GM12878 (cell line): ENCODE measurements around the gene IFT27. TPM values are rescaled to one million over a fixed set of nuclear protein-coding genes. Genes with fewer than 3 reads are reported as not detected.

Experiments
- ATAC-seq: fragments of 200-7000 bp; cut with Tn5 transposase; 3 replicates; pipeline ENCODE4 v1.9.1; 2020; ENCODE audit warnings: mild to moderate bottlenecking, moderate library complexity
- BruUV-seq: library from RNA; stranded (reverse); fragments of 400-500 nt; replicated peaks from 2 replicates; lab custom pipeline; 2021; lab: Mats Ljungman, UMichigan
- CTCF ChIA-PET: fragments of 300-600 bp; sonication (Branson Sonifier 250); formaldehyde crosslinking; extraction: SDS; loops from one replicate; lab custom pipeline; 2021; ENCODE audit warnings: inconsistent platforms; lab: Yijun Ruan, JAX
- POLR2A ChIA-PET: fragments of 350-600 bp; formaldehyde crosslinking; extraction: SDS; loops from one replicate; lab custom pipeline; 2021; ENCODE audit warnings: inconsistent platforms; lab: Charles Lee
- RAD21 ChIA-PET: fragments of 300-600 bp; sonication (Branson Sonifier 250); formaldehyde crosslinking; loops from one replicate; lab custom pipeline; 2023; ENCODE audit warnings: antibody characterized with exemption; ENCODE audit not compliant: unreplicated experiment; lab: Charles Lee
- SMC1A ChIA-PET: fragments of 300-600 bp; sonication (Branson Sonifier 250); formaldehyde crosslinking; loops from one replicate; lab custom pipeline; 2023; ENCODE audit not compliant: unreplicated experiment, uncharacterized antibody; lab: Charles Lee
- DNase-seq: peaks from one replicate; pipeline ENCODE4 v3.0.0-alpha.2; 2011; ENCODE audit warnings: low read depth, low spot score
- FAIRE-seq: peaks from 3 replicates; lab custom pipeline; 2011; peaks lifted over from hg19 to GRCh38; lab: Jason Lieb, UNC
- H2AFZ ChIP-seq: 2 replicates; pipeline ENCODE4 v1.6.0; 2011; ENCODE audit warnings: low read depth, low read length, control low read depth; ENCODE audit not compliant: control insufficient read depth
- H3K27ac ChIP-seq: 2 replicates; pipeline ENCODE4 v1.5.1; 2011; ENCODE audit warnings: control low read depth; ENCODE audit not compliant: control insufficient read depth, insufficient read depth
- H3K27me3 ChIP-seq, 2 experiments: replicated peaks in 1 of 2; 2 replicates each; pipeline versions ENCODE4 v1.6.0 to v1.6.1; 2011; ENCODE audit warnings: low read length in 1 of 2; ENCODE audit not compliant: control insufficient read depth in 2 of 2, insufficient read depth in 2 of 2
- H3K36me3 ChIP-seq, 2 experiments: 2 replicates each; pipeline ENCODE4 v1.5.1; 2011; ENCODE audit warnings: low read length in 1 of 2; ENCODE audit not compliant: control insufficient read depth in 2 of 2, insufficient read depth in 2 of 2
- H3K4me1 ChIP-seq: 2 replicates; pipeline ENCODE4 v1.6.1; 2011; ENCODE audit warnings: mild to moderate bottlenecking, low read length, moderate library complexity, mixed read lengths; ENCODE audit not compliant: control insufficient read depth, insufficient read depth
- H3K4me2 ChIP-seq: 2 replicates; pipeline ENCODE4 v1.6.0; 2011; ENCODE audit warnings: control low read depth; ENCODE audit not compliant: control insufficient read depth, insufficient read depth
- H3K4me3 ChIP-seq: fragments of 200-600 bp; sonication (generic); 2 replicates; pipeline ENCODE4 v1.5.1; 2016
- H3K79me2 ChIP-seq: 2 replicates; pipeline ENCODE4 v1.6.0; 2011; ENCODE audit warnings: low read length; ENCODE audit not compliant: control insufficient read depth, insufficient read depth
- H3K9ac ChIP-seq: 2 replicates; pipeline ENCODE4 v1.8.0; 2011; ENCODE audit warnings: low read length, control low read depth, mixed read lengths; ENCODE audit not compliant: control insufficient read depth, insufficient read depth
- H3K9me3 ChIP-seq: replicated peaks from 3 replicates; pipeline ENCODE4 v1.5.1; 2011; ENCODE audit warnings: mild to moderate bottlenecking, low read length; ENCODE audit not compliant: control insufficient read depth, insufficient read depth
- H4K20me1 ChIP-seq: 2 replicates; pipeline ENCODE4 v1.6.0; 2011; ENCODE audit not compliant: control insufficient read depth, insufficient read depth
- E2F8 ChIP-seq: fragments of 450-650 bp; IDR thresholded peaks from 2 replicates; pipeline ENCODE4 v1.6.1; 2018; ENCODE audit warnings: mild to moderate bottlenecking, low read depth, moderate library complexity; ENCODE audit not compliant: partially characterized antibody
- RAD21 ChIP-seq: IDR thresholded peaks from 2 replicates; pipeline ENCODE4 v1.6.1; 2011; ENCODE audit warnings: mild to moderate bottlenecking, low read depth, low read length, moderate library complexity; ENCODE audit not compliant: insufficient read depth
- RB1 ChIP-seq: fragments of 450-650 bp; formaldehyde crosslinking; IDR thresholded peaks from 2 replicates; pipeline ENCODE4 v1.6.1; 2017; ENCODE audit warnings: mild to moderate bottlenecking, borderline replicate concordance
- RUNX3 ChIP-seq: IDR thresholded peaks from 2 replicates; pipeline ENCODE4 v1.6.1; 2012; ENCODE audit warnings: low read length, inconsistent platforms
- SMC3 ChIP-seq: IDR thresholded peaks from 2 replicates; pipeline ENCODE4 v1.6.1; 2011; ENCODE audit warnings: low read length, improper control_type of control experiment, borderline replicate concordance
- ZNF384 ChIP-seq: IDR thresholded peaks from 2 replicates; pipeline ENCODE4 v1.6.1; 2012; ENCODE audit warnings: low read depth, mild to moderate bottlenecking, low read length, improper control_type of control experiment, borderline replicate concordance
- ZNF622 ChIP-seq: fragments of 450-650 bp; IDR thresholded peaks from 2 replicates; pipeline ENCODE4 v1.6.1; 2017; ENCODE audit warnings: mild to moderate bottlenecking, inconsistent platforms
- WGBS: methylation state at CpG from one replicate; pipeline ENCODE4 v1.1.6; 2016; ENCODE audit warnings: low lambda C conversion rate; ENCODE audit not compliant: insufficient replicate concordance, insufficient coverage; ENCODE audit errors: missing lambda C conversion rate; 5-methylcytosine and 5-hydroxymethylcytosine counted together
- in situ Hi-C: fragments of 300-500 bp; cut with MboI; formaldehyde crosslinking; loops from 9 replicates; pipeline ENCODE4 v1.14.3; 2018; ENCODE audit warnings: mixed read lengths
- intact Hi-C: fragments of 100-400 bp; cut with micrococcal nuclease; formaldehyde crosslinking; loops from one replicate; pipeline ENCODE4 v1.14.2; 2022; ENCODE audit not compliant: unreplicated experiment
- polyA plus RNA-seq, 11 experiments: library from polyadenylated mRNA; depleted of rRNA in 4 of 11; unstranded in 6 of 11; stranded (reverse) in 5 of 11; fragments of >200 nt; fragmentation: Nextera tagmentation in 4 of 11; fragmentation: Illumina TruSeq in 1 of 11; extraction: Ambion mirVana in 4 of 11; extraction: Trizol in 1 of 11; gene quantifications; 1 replicate in 1 of 11; 2 replicates in 10 of 11; pipeline versions ENCODE4 v1.2.1 to v1.2.3, GENCODE V29; 2011 to 2016; ENCODE audit warnings: inconsistent platforms in 2 of 11, missing spikeins in 2 of 11, low read depth in 1 of 11
- total RNA-seq, 4 experiments: library from RNA; depleted of rRNA in 3 of 4; stranded (reverse); fragments of >200 nt in 3 of 4; fragmentation: Illumina TruSeq in 1 of 4; extraction: Trizol in 1 of 4; gene quantifications; 2 replicates each; pipeline versions ENCODE4 v1.2.1 to v1.2.3, GENCODE V29; 2013 to 2021
- TF ChIP-seq, protein P1 (sequence below): fragments of 450-650 bp; IDR thresholded peaks from 2 replicates; pipeline ENCODE4 v1.6.1; 2016; ENCODE audit warnings: mild to moderate bottlenecking

Gene IFT27
- total and polyA plus RNA-seq, 10 of the 15 experiments (the other 5 are each of a cell fraction or from before 2014, with no cell fraction given) = 2.7 to 32.5 (median 10.2) TPM

GRCh38 chr22:36743011-36743410 is 32.9 kb downstream of the IFT27 start (continued):
- TF ChIP-seq E2F8 (no peak), ZNF384 (no peak), RB1 (no peak), RAD21 (no peak), SMC3 (no peak)
- TF ChIP-seq, protein P1, sequence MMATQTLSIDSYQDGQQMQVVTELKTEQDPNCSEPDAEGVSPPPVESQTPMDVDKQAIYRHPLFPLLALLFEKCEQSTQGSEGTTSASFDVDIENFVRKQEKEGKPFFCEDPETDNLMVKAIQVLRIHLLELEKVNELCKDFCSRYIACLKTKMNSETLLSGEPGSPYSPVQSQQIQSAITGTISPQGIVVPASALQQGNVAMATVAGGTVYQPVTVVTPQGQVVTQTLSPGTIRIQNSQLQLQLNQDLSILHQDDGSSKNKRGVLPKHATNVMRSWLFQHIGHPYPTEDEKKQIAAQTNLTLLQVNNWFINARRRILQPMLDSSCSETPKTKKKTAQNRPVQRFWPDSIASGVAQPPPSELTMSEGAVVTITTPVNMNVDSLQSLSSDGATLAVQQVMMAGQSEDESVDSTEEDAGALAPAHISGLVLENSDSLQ = no peak
- TF ChIP-seq, all 136 proteins: peak for 0

DNA sequence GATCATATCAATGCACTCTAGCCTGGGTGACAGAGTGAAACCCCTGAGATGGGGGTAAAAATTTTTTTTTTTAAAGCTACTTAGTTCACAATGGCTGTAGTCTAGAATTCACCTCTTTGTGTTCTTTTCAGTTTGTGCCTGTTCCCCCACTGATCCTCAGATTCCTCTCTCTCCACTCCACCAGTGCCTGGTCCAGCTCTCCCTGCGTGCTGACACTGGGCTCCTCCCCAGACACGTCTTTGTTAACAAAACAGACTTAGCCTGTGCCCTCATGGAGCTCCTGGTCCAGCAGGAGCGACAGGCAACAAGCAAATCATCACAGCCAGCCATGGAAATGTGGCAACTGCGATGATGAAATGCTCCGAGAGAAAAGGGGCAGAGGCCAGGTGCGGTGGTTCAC is 34.0 kb downstream of the IFT27 start:
- 8% methylated on average over 5 of the region's 6 CpGs for WGBS
- no peak for FAIRE-seq
- no TSS peak for BruUV-seq

More for the DNA sequence above, 34.0 kb downstream of the IFT27 start:
- Histone ChIP-seq H3K9me3 (no peaks in the 10 kb centered on the region), H3K79me2 (no peaks in the 10 kb centered on the region), H3K27ac (no peak overlapping the region), H3K9ac (no peak overlapping the region), H3K27me3 (peaks cover 1 to 2% of the 10 kb centered on the region in 2 experiments; a peak in 2 of 4 replicates), H3K36me3 (no peaks in the 10 kb centered on the region), H2AFZ (no peak overlapping the region), H3K4me2 (no peak overlapping the region), H3K4me3 (no peak overlapping the region), H4K20me1 (no peaks in the 10 kb centered on the region), H3K4me1 (no peaks in the 10 kb centered on the region)
- TF ChIP-seq RUNX3 = no peak
- TF ChIP-seq ZNF622 = no peak
- ChIA-PET CTCF (interaction anchor here (1.8 kb wide), 1 partner anchor 14 kb away, joined by 4 read pairs; no protein-coding TSS in a partner anchor), SMC1A (interaction anchor here (1.2 kb wide), 1 partner anchor 195 kb away, joined by 3 read pairs; no protein-coding TSS in a partner anchor), POLR2A (no interaction called here), RAD21 (interaction anchor here (0.9 kb wide), 1 partner anchor 39 kb away, joined by 3 read pairs; the partner anchor contains the start of gene CACNG2)
- no peak for DNase-seq
- no peak for ATAC-seq
- intact Hi-C loops (no loop called here), in situ Hi-C loops (no loop called here)
